Stimulated activated CD8-positive, alpha-beta memory T cell treated with anti-CD3 and anti-CD28 coated beads, Interleukin-7, amount 100 ng/mL, for 4 hours (primary cell): ENCODE data around the gene CCBE1.
"Not testable (repeated sequence)": the region's sequence is repeated elsewhere in the genome, so short reads cannot be mapped to it uniquely, and the experiment has no call there.

ENCODE experiments used
- DNase-seq, 2 donors: peaks; one replicate each; pipeline ENCODE4 v3.0.0-alpha.2; 2020; ENCODE audit warnings: low read depth in 2 of 2

Gene CCBE1

DNA sequence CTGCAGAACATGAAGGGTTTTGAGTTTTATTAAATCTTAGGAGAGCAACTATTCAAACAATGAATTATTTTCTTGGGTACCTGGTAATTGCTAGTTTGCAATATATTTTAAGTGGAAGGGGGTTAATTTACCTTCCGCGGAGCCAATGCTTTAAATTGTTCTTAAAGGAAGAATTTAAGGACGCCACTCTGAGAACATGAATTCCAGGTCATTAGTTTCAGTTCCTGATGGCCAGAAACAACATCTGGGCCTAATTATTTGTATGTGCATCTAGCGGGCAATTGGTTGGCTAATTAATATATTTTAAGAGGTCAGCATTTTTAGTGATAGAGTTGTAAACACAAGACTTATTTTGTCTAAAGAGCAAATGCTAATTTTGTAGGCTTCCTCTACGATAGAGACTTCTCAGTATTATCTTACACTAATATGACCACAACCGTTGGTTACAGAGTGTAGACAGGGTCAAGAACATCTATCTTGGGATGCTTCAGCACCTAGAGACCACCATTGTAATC lies 40.8 kb downstream of the CCBE1 start:
- no peak for DNase-seq

DNA sequence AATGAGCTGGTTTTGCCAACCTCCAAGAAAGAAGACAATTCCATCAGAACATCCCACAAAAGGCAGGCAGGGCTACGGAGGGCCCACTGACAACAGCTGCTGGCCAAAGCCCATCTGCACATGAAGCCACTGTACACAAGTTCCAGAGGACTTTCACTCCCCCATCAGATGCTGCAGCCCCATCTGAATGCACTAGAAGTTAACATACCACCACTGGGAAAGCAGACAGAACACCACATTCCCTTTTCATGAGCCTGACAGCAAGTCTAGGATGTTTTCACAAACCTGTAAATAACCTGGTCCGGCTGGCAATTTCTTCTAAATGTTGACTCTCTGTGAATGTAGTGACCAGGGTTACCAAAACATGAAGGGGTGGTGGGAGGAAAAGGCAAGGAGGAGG lies 41.5 kb downstream of the CCBE1 start:
- DNase-seq = no peak

- no peak for DNase-seq
Observed at GRCh38 chr18:59651071-59651470, 46.2 kb downstream of the CCBE1 start.

- no peak for DNase-seq
Observed at GRCh38 chr18:59650266-59650820, 46.9 kb downstream of the CCBE1 start.

GRCh38 chr18:59649591-59649990 lies 47.6 kb downstream of the CCBE1 start:
- no peak for DNase-seq

DNA sequence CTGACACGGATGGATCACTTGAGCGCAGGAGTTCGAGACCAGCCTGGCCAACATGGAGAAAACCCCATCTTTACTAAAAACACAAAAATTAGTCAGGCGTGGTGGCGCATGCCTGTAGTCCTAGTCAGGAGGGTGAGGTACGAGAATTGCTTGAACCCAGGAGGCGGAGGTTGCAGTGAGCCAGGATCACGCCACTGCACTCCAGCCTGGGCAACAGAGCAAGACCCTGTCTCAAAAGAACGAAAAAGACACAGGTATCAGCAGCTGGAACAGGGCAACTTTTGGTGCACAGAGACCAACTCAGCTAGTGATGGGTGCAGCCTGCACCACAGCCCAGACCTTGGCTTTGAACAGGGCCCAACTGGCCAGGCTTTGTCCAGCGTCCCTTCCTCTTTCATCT lies 48.8 kb downstream of the CCBE1 start:
- not testable (repeated sequence) for DNase-seq

GRCh38 chr18:59646963-59647307 lies 50.3 kb downstream of the CCBE1 start:
- DNase-seq = no peak

GRCh38 chr18:59646228-59646962 lies 50.8 kb downstream of the CCBE1 start:
- no peak for DNase-seq

DNA sequence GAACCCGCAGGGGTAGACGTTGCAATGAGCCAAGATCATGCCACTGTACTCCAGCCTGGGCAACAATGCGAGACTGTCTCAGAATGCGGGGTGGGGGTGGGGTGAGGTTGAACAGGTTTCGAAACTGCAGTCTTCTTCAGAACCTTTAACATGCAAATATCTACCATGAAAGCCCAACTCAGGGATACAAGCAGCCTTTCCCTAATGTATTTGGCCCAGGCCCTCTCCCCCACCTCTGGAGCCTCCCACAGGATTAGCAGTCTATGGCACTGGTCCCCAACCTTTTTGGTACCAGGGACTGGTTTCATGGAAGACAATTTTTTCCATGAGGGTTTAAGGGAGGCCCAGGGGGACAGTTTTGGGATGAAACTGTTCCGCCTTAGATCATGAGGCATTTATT lies 53.5 kb downstream of the CCBE1 start:
- no peak for DNase-seq

DNA sequence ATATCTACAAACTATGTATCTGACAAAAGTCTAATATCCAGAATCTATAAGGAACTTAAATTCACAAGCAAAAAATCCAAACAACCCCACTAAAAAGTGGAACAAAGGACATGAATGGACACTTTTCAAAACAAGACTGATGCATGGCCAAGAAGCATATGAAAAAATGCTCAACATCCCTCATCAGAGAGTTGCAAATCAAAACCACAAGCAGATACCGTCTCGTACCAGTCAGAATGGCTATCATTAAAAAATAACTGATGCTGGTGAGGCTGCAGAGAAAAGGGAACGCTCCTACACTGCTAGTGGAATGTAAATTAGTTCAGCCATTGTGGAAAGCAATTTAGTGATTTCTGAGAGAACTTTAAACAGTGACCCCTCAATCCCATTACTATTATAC lies 56.5 kb downstream of the CCBE1 start:
- DNase-seq = no peak

DNA sequence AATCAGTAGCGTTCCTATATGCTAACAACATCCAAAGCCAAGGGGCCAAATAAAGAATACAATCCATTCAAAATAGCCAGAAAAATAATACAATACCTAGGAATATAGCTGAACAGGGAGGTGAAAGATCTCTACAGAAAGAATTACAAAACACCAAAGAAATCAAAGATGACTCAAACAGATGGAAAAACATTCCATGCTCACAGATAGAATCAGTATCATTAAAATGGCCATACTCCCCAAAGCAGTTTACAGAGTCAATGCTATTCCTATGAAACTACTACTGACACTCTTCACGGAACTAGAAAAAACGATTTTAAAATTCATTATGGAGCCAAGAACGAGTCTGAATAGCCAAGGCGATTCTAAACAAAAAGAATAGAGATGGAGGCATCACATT lies 57.4 kb downstream of the CCBE1 start:
- DNase-seq = no peak

DNA sequence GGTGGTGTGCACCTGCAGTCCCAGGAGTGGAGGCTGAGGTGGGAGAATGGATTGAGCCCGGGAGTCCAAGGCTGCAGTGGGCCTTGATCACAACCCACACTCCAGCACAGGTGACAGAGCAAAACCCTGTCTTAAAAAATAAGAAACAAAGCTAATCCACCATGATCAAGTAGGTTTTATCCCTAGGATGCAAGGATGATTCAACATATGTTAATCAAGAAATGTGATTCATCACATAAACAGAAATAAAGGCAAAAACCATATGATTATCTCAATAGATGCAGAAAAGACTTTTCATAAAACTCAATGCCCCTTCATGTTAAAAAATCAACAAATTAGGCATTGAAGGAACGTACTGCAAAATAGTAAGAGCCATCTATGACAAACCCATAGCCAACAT lies 58.1 kb downstream of the CCBE1 start:
- no peak for DNase-seq

GRCh38 chr18:59633961-59634485 lies 63.2 kb downstream of the CCBE1 start:
- DNase-seq = no peak

DNA sequence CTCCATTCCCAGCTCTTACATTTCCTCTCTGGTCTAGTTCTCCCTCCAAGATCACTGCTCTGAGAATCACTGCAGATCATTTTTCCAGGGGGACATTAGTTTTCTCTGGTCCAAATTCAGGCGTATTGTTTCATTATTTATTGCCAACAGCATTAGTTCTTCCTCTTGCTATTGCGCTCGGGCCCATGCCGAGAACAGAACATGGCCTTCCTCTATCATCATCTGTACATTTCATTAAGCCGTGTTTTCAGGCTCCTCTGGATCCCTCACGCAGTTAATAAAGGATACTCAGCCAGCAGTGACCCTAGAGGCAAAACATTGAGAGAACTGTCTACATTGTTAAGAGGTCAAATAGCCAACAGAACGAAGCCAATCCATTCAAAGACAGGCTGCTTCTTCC lies 63.9 kb downstream of the CCBE1 start:
- DNase-seq = no peak

DNA sequence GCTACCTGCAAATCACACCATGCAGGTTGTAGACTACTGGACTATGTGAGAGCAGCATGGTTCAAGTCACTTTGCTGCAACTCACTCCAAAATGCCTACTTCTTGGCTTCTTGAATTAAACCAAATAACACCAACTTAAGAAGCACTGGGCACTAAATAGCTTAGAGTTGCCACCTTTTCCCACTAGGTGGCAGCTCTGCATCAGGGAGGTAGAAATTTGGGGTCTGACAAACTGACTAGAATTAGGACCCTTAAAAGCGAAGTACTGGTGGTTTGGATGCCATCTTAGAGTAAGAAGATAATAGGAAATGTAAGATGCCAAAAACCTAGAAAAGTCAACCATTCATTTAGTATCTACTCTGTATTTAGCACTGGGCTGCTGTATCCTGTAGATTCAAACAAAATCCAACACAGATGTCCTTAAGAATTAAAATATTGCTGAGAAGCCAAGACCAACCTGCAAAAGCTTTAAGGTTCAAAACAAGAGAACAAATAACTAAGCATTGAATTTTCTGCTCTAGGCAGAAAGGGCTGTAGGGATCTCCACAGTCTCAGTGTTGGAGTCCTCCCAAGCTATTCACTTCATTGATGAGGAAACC lies 65.5 kb downstream of the CCBE1 start:
- no peak for DNase-seq

- DNase-seq = no peak
Observed at GRCh38 chr18:59629894-59630293, 67.3 kb downstream of the CCBE1 start.

- DNase-seq = no peak
Observed at GRCh38 chr18:59628995-59629394, 68.2 kb downstream of the CCBE1 start.

- DNase-seq = no peak
Observed at GRCh38 chr18:59627414-59627813, 69.8 kb downstream of the CCBE1 start.

- DNase-seq = no peak
Observed at GRCh38 chr18:59624369-59624765, 72.9 kb downstream of the CCBE1 start.

DNA sequence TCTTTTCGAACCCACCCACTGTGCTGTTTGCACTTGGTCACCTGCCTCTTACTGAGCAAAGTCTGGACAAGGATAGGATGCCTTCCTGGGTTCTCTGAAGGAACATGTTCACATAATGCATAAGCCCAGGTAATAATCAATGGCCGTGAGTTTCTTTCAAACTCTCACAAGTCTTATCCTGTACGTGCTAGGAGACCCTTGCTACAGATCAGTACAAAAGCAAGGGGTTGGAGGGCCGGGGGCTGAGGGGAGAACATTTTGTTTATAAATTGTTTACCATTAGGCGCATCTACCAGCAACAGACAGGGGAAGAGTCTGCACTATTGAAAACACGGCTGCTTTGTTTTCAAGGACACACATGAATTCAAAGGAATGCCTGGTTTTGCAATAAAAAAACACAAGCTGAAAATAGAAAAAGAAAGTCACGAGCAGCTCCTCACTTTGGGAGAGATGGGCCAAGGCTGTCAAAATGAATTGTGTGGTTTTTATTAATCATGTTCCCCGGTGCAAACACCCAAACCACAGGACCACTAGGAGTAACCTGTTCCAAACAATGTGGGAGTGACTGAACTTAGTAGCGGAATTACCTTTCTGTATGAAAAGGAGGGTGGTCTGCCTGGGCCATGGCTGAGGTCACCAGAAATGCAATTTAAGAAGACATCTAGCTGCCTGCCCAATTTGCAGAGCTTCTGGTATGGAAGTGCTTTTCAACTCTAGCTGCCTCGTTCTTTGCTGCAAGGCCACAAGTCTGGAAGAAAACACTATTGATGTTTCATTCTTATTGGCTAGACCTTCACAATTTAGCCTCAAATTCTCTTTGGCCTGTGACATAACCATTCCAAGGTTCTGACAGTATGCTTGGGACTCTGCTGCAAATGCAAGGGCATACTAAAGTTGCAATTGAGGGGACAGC lies 73.5 kb downstream of the CCBE1 start:
- DNase-seq = no peak

- no peak for DNase-seq
Observed at GRCh38 chr18:59621027-59621426, 76.2 kb downstream of the CCBE1 start.

DNA sequence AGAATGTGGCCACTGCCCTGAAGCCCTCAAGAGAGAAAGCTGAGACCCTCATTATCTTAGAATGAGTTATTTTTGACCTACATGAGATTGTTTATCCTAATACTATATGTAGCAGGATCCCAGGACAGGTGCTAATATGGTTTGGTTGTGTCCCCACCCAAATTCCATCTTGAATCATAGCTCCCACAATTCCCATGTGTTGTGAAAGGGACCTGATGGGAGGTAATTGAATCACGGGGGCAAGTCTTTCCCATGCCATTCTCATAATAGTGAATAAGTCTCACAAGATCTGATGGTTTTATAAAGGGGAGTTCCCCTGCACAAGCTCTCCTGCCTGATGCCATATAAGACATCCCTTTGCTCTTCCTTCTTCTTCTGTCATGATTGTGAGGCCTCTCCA lies 76.8 kb downstream of the CCBE1 start:
- no peak for DNase-seq
